HAP-1 (cell line): ENCODE data around the gene SLC46A3.

Experiments
- DNase-seq, 2 experiments: peaks; one replicate each; pipeline ENCODE4 v3.0.0-alpha.2; 2016 to 2020; ENCODE audit warnings: low spot score in 2 of 2
- H3K27me3 ChIP-seq: fragments of 250-450 bp; sonication (Bioruptor Pico); 2 replicates; pipeline ENCODE4 v1.5.1; 2020; ENCODE audit warnings: low read depth, mild to moderate bottlenecking, moderate library complexity
- H3K36me3 ChIP-seq: fragments of 250-450 bp; sonication (Bioruptor Pico); replicated peaks from 2 replicates; pipeline ENCODE4 v1.5.1; 2020; ENCODE audit warnings: mild to moderate bottlenecking
- H3K4me1 ChIP-seq: fragments of 250-450 bp; sonication (Bioruptor Pico); 2 replicates; pipeline ENCODE4 v1.5.1; 2020; ENCODE audit warnings: mild to moderate bottlenecking
- H3K4me3 ChIP-seq: fragments of 250-450 bp; sonication (Bioruptor Pico); 2 replicates; pipeline ENCODE4 v1.5.1; 2020; ENCODE audit warnings: mild to moderate bottlenecking, moderate library complexity
- H3K9me3 ChIP-seq: fragments of 250-450 bp; sonication (Bioruptor Pico); 2 replicates; pipeline ENCODE4 v1.5.1; 2020; ENCODE audit warnings: mild to moderate bottlenecking, moderate library complexity
- in situ Hi-C: fragments of 300-500 bp; cut with MboI; formaldehyde crosslinking; loops from 3 replicates; pipeline ENCODE4 v1.14.3; 2020; ENCODE audit warnings: low sequenced_read_pairs, inconsistent platforms, mixed read lengths

Gene SLC46A3

DNA sequence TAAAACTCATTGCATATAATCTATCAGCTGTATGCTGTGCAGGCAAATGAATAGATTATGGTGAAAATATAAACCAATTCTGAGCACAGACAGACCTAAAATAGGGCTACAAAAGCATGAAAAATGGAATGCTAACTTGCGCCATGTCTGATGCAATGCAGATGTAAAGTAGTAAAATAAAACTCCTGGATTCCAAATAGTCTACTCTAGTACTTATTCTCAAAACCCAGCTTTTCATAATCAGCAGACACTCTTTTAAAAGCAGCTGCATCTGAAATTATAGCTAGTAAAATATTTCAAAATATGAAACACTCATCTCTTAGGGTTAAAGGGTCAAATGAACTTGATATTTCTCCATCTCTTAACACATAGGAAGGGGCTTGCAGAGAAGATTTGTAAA is 64.5 kb downstream of the SLC46A3 start:
- H3K36me3 ChIP-seq = no peaks in the 10 kb centered on the region; the same call in 1 of the 2 replicates
- peaks cover 21% of the 10 kb centered on the region for H3K4me1 ChIP-seq
- DNase-seq = no peak
- no peak overlapping the region for H3K4me3 ChIP-seq
- no peaks in the 10 kb centered on the region for H3K9me3 ChIP-seq
- in situ Hi-C loops = no loop called here
- H3K27me3 ChIP-seq = no peaks in the 10 kb centered on the region

- Histone ChIP-seq H3K4me1 (peaks cover 21% of the 10 kb centered on the region), H3K36me3 (no peaks in the 10 kb centered on the region), H3K9me3 (no peaks in the 10 kb centered on the region), H3K27me3 (no peaks in the 10 kb centered on the region), H3K4me3 (no peak overlapping the region)
- in situ Hi-C loops = no loop called here
- DNase-seq = no peak
Observed at GRCh38 chr13:28653111-28653510, 65.7 kb downstream of the SLC46A3 start.

GRCh38 chr13:28651810-28652401 is 66.9 kb downstream of the SLC46A3 start:
- H3K4me3 ChIP-seq = no peak overlapping the region
- H3K4me1 ChIP-seq = peaks cover 18% of the 10 kb centered on the region
- no peaks in the 10 kb centered on the region for H3K27me3 ChIP-seq
- no peak for DNase-seq
- H3K36me3 ChIP-seq = no peaks in the 10 kb centered on the region
- in situ Hi-C loops = no loop called here
- no peaks in the 10 kb centered on the region for H3K9me3 ChIP-seq

GRCh38 chr13:28650284-28650683 is 68.5 kb downstream of the SLC46A3 start:
- Histone ChIP-seq H3K36me3 (no peaks in the 10 kb centered on the region), H3K27me3 (no peaks in the 10 kb centered on the region), H3K4me1 (peaks cover 2% of the 10 kb centered on the region; the same call in 1 of the 2 replicates), H3K4me3 (no peak overlapping the region), H3K9me3 (no peaks in the 10 kb centered on the region)
- no peak for DNase-seq
- in situ Hi-C loops = no loop called here
